Fibroblast of skin of abdomen (primary cell): Measurements from ENCODE around the gene EIF4E2.

Source experiments
- DNase-seq: peaks from one replicate; pipeline ENCODE4 v3.0.0-alpha.2; 2013

Gene EIF4E2

DNA sequence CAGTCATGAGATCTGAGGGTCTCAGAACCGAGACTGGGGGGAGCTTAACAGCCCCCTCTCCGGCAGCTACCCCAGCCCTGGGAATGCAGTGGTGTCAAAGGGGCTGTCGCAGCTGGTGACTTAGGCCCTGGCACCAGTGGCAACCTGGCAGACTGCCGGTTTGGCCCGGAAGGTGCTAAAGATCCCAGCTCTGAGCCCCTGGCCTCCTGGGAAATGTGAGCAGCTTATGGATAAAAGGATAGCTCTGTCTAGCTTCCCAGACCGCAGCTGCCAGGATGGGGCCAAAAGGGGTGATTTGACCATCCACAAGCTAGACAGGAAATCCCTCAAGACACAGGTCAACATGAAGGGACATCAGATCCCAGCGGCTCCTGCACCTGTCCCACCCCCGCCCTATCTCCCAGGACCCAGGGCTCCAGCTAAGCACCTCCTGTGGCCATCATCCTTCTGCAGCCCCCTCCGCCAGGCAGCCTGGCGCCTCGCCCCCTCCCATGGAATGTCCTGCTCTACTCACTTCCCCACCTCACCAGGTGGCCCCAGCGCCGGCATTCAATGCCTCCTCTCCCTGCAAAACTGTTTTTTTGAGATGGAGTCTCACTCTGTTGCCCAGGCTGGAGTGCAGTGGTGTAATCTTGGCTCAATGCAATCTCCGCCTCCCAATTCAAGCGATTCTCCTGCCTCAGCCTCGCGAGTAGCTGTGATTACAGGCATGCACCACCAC is 49.7 kb downstream of the EIF4E2 start:
- DNase-seq, result no peak

DNA sequence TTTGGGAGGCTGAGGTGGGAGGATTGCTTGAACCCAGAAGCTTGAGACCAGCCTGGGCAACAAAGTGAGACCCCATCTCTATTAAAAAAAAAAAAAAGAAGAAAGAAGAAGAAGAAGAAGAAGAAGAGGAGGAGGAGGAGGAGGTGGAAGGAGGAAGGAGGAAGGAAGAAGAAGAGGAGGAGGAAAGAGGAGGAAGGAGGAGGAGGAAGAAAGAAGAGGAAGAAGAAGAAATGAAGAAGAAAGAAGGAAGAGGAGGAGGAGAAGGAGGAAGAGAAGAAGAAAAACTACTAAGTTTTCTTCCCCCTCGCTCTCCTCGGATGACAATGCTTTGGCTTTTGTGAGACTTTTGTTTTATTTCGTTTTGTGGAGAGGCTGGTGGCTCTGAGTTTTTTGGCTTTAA is 52.8 kb downstream of the EIF4E2 start:
- no peak for DNase-seq

DNA sequence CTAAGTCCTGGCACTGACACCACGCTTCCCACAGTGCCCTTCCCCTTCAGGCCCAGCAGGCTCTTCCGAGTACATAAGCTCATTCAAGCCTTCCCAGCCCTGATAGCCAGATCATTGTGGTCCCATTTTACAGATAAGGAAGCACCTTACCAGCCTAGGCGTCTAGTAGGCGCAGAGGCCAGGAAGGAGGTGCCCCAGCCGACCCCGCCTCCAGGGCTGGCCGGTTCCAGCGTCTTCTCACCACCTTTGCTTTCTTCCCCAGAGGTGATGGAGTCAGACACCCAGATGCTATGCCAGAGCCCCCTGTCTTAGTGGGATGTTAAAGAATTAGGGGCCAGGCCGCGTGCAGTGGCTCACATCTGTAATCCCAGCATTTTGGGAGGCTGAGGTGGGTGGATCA is 54.0 kb downstream of the EIF4E2 start:
- DNase-seq, result no peak

DNA sequence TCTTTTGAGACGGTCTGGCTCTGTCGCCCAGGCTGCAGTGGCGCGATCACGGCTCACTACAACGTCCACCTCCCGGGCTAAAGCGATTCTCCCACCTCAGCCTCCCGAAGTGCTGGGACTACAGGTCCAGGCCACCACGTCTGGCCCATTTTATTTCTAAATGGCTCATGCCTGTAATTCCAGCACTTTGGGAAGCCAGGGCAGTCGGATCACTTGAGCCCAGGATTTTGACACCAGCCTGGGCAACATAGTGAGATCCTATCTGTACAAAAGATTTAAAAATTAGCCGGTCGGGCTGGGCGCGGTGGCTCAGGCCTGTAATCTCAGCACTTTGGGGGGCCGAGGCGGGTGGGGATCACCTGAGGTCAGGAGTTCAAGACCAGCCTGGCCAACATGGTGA is 56.5 kb downstream of the EIF4E2 start:
- DNase-seq, result no peak

DNA sequence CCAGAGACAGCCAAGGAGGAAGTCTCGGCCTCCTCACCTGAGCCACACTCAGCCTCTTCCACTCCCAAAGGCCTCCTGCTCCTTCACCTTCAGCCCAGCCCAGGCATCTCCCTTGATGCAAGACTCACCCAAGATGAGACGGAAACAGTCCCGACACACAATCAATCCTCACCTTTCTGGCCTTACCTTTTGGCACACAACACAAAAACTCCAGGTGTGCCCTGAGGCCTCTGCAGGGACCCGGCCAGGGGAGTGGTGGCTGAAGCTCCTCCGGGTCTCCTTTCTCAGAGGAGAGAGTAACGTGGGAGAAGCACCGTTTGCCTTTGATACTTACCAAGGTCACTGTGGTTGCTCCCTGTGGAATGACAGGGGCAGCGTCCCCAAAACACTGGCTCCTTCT is 59.1 kb downstream of the EIF4E2 start:
- DNase-seq, result no peak

DNA sequence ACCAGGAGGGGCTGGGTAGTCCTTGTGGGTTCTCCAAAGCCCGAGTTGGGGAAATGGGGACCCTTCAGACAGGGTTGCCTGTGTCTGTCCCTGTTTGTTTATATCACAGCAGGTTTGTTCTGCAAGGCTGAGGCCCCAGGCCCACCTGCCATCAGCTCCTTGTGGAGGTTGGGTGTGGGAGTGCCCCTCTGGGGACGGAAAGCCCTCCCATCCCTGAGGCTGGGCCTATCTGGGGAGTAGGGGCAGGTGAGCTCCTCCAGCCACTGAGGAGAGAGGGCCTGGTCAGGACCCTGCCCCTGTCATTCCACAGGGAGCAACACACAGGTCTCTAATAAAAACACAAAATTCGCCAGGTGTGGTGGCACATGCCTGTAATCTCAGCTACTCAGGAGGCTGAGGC is 59.6 kb downstream of the EIF4E2 start:
- DNase-seq, result no peak

DNA sequence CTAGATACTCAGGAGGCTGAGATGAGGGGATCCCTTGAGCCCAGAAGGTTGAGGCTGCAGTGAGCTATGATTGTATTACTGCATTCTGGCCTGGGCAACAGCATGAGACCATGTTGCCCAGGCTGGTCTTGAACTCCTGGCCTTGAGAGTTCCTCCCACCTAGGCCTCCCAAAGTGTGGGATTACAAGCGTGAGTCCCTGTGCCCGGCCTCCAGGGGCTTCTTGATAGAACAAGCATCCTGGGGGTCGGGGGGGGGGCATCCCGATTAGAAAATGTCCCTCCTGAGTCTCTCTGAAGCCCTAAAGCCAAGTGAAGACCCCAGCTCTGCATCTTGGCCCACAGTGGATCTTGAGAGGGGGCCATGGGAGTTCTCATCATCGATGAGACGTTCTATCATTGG is 60.6 kb downstream of the EIF4E2 start:
- DNase-seq, result no peak

DNA sequence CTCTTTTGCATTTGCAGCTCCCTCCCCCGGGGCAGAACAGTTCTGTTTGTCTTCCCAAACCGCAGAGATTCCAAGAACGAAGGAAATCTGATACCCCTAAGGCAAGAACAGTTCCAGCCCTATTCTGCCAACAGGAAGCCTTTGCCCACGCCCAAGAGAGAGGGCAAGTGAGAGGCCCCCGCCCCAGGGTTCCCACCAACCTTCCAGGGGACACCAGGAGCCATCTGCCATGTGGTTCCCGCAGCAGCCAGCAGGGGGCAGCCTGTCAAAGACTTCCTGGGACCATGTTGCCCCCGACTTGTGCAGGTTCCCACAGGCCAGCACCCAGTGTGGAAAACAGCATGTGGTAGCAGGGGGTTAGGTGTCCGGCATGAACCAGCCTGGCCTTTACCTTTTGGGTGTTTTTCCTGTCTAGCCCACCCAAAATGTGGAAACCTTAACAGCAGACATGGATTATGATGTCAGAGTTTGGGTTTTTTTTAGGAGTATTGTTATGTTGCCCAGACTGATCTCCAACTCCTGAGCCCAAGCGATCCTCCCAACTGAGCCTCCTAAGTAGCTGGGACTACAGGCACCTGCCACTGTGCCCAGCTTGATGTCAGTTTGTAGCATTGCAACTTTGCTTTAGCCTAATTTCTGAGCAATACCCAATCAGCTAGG is 61.2 kb downstream of the EIF4E2 start:
- peak; percentile 43 for DNase-seq

DNA sequence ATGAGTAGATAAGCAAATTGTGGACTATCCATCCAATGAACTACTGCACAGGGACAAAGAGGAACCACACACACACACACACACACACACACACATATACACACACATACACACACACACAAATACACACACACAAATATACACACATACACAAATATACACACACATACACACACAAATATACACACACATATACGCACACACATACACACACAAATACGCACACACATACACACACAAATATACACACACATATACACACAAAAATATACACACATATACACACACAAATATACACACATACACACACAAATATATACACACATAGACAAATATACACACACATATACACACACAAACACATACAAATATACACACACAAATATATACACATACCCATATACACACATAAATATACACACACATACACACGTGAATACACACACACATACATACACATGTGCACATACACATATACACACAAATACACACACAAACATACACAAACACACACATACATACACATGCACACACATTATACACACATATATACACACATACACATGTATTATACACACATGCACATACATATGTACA is 63.1 kb downstream of the EIF4E2 start:
- no peak for DNase-seq

DNA sequence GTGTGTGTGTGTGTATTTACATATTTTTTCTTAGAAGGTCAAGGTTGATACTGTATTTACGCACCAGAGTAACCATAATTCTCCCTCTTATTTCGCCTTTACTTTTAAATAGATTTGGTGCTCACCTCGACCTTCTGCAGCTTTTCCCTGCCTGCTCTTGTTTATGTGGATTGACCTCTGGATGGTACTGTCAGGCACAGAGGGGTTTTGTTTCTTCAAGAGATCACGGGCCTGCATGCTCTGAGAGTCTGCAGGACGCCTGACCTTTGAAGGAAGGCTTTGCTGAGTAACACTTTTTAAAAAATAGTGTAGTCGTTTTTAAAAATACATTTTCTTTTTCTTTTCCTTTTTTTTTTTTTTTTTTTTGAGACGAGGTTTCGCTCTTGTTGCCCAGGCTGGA is 64.8 kb downstream of the EIF4E2 start:
- DNase-seq, result no peak
